K562 (cell line): Measurements from ENCODE around the gene SUPT16H. TPM values are rescaled to one million over a fixed set of nuclear protein-coding genes. Genes with fewer than 3 reads are reported as not detected.
A peak's percentile ranks its signal among the peaks of the same experiment; 100 is the strongest.

Source experiments
- CBX1 ChIP-seq: sonication (generic); IDR thresholded peaks from 2 replicates; pipeline ENCODE4 v1.6.1; 2016; ENCODE audit warnings: antibody characterized with exemption, low read depth, mild to moderate bottlenecking
- CTCFL ChIP-seq: IDR thresholded peaks from 2 replicates; pipeline ENCODE4 v1.6.1; 2011; ENCODE audit warnings: borderline replicate concordance, low read depth, mild to moderate bottlenecking, moderate library complexity, low read length; ENCODE audit not compliant: insufficient read depth, poor library complexity, severe bottlenecking
- GABPA ChIP-seq: fragments of 200-800 bp; sonication (Bioruptor generic); conservative IDR thresholded peaks from 2 replicates; pipeline ENCODE4 v1.6.1; 2016; ENCODE audit warnings: low read depth, missing genetic modification characterization, missing compliant biosample characterization
- HES1 ChIP-seq: fragments of 450-650 bp; IDR thresholded peaks from 2 replicates; pipeline ENCODE4 v1.6.1; 2016; ENCODE audit warnings: low read depth, mild to moderate bottlenecking, moderate library complexity
- IFI16 ChIP-seq: fragments of 250-450 bp; sonication (Bioruptor Pico); IDR thresholded peaks from 2 replicates; pipeline ENCODE4 v2.1.2; 2022; ENCODE audit warnings: mild to moderate bottlenecking, inconsistent platforms
- L3MBTL2 ChIP-seq: fragments of 450-650 bp; IDR thresholded peaks from 2 replicates; pipeline ENCODE4 v1.6.1; 2016; ENCODE audit warnings: mild to moderate bottlenecking, moderate library complexity
- LCOR ChIP-seq: sonication (generic); formaldehyde crosslinking; IDR thresholded peaks from 2 replicates; pipeline ENCODE4 v1.8.0; 2022; ENCODE audit warnings: mild to moderate bottlenecking, missing genetic modification reagents
- MITF ChIP-seq: IDR thresholded peaks from 2 replicates; pipeline ENCODE4 v1.6.1; 2014; ENCODE audit warnings: antibody characterized with exemption
- MTA3 ChIP-seq: fragments of 450-650 bp; formaldehyde crosslinking; IDR thresholded peaks from 2 replicates; pipeline ENCODE4 v1.6.1; 2017; ENCODE audit warnings: mild to moderate bottlenecking, borderline replicate concordance
- NCOR1 ChIP-seq: fragments of 450-650 bp; IDR thresholded peaks from 2 replicates; pipeline ENCODE4 v1.6.1; 2016; ENCODE audit warnings: mild to moderate bottlenecking, moderate library complexity
- NFATC3 ChIP-seq: fragments of 450-650 bp; IDR thresholded peaks from 2 replicates; pipeline ENCODE4 v1.6.1; 2017; ENCODE audit warnings: mild to moderate bottlenecking
- NR2C2 ChIP-seq, 2 experiments: fragments of 200-800 bp in 1 of 2; sonication (Bioruptor generic) in 1 of 2; sonication (generic) in 1 of 2; formaldehyde crosslinking in 1 of 2; IDR thresholded peaks; 2 replicates each; pipeline versions ENCODE4 v1.6.1 to v1.8.0; 2016 to 2022; ENCODE audit warnings: mild to moderate bottlenecking in 1 of 2, missing compliant biosample characterization in 1 of 2, missing genetic modification characterization in 1 of 2, missing genetic modification reagents in 1 of 2
- PCBP2 ChIP-seq: fragments of 200-400 bp; formaldehyde crosslinking; IDR thresholded peaks from 2 replicates; pipeline ENCODE4 v1.6.1; 2018; ENCODE audit warnings: low read length, low read depth, mild to moderate bottlenecking, moderate library complexity; ENCODE audit not compliant: poor library complexity, severe bottlenecking
- PHF21A ChIP-seq: fragments of 450-650 bp; IDR thresholded peaks from 2 replicates; pipeline ENCODE4 v1.6.1; 2017; ENCODE audit warnings: low read depth, borderline replicate concordance
- PML ChIP-seq: IDR thresholded peaks from 2 replicates; pipeline ENCODE4 v1.6.1; 2012; ENCODE audit warnings: low read length, inconsistent platforms
- POLR2AphosphoS5 ChIP-seq: IDR thresholded peaks from 2 replicates; pipeline ENCODE4 v1.6.1; 2011; ENCODE audit warnings: mild to moderate bottlenecking, low read depth, low read length, moderate library complexity; ENCODE audit not compliant: control insufficient read depth, insufficient read depth
- POLR2B ChIP-seq: fragments of 450-650 bp; IDR thresholded peaks from 2 replicates; pipeline ENCODE4 v1.6.1; 2018; ENCODE audit warnings: low read depth; ENCODE audit not compliant: partially characterized antibody
- POLR2G ChIP-seq: fragments of 200-400 bp; formaldehyde crosslinking; IDR thresholded peaks from 2 replicates; pipeline ENCODE4 v1.6.1; 2017; ENCODE audit warnings: low read depth, mild to moderate bottlenecking, antibody characterized with exemption, low read length, moderate library complexity
- POLR2H ChIP-seq: IDR thresholded peaks from 2 replicates; pipeline ENCODE4 v1.6.1; 2016; ENCODE audit warnings: missing genetic modification characterization, low read depth, mild to moderate bottlenecking, control low read depth, missing compliant biosample characterization, moderate library complexity
- RBFOX2 ChIP-seq: fragments of 200-400 bp; formaldehyde crosslinking; IDR thresholded peaks from 2 replicates; pipeline ENCODE4 v1.6.1; 2017; ENCODE audit warnings: low read depth, mild to moderate bottlenecking, low read length, moderate library complexity
- RBM22 ChIP-seq: fragments of 200-400 bp; formaldehyde crosslinking; IDR thresholded peaks from 2 replicates; pipeline ENCODE4 v1.6.1; 2018; ENCODE audit warnings: low read length, low read depth; ENCODE audit not compliant: poor library complexity, severe bottlenecking
- SOX6 ChIP-seq: fragments of 450-650 bp; IDR thresholded peaks from 2 replicates; pipeline ENCODE4 v1.6.1; 2014; ENCODE audit warnings: mild to moderate bottlenecking
- SUPT5H ChIP-seq: fragments of 450-650 bp; IDR thresholded peaks from 2 replicates; pipeline ENCODE4 v1.6.1; 2016
- U2AF1 ChIP-seq: fragments of 200-400 bp; formaldehyde crosslinking; optimal IDR thresholded peaks from 2 replicates; pipeline ENCODE3; 2017; ENCODE audit warnings: mild to moderate bottlenecking, low read depth, low read length, moderate library complexity
- ZZZ3 ChIP-seq: fragments of 450-650 bp; IDR thresholded peaks from 2 replicates; pipeline ENCODE4 v1.6.1; 2016; ENCODE audit warnings: antibody characterized with exemption, mild to moderate bottlenecking, moderate library complexity
- polyA plus RNA-seq, 8 experiments: library from polyadenylated mRNA; depleted of rRNA in 4 of 8; stranded (reverse) in 5 of 8; unstranded in 3 of 8; fragments of >200 nt; fragmentation: Nextera tagmentation in 2 of 8; fragmentation: Illumina TruSeq in 1 of 8; extraction: Ambion mirVana in 2 of 8; extraction: Trizol in 1 of 8; gene quantifications; 2 replicates each; pipeline versions ENCODE4 v1.2.1 to v1.2.3, GENCODE V29; 2011 to 2014; ENCODE audit warnings: inconsistent platforms in 1 of 8, missing spikeins in 1 of 8
- total RNA-seq, 7 experiments: library from RNA; depleted of rRNA in 6 of 7; stranded (reverse); fragments of >200 nt in 6 of 7; fragmentation: Illumina TruSeq in 2 of 7; extraction: Trizol in 2 of 7; gene quantifications; 2 replicates each; pipeline versions ENCODE4 v1.2.1 to v1.2.3, GENCODE V29; 2011 to 2021; ENCODE audit warnings: low replicate concordance in 1 of 7

SUPT16H gene
- total and polyA plus RNA-seq, 9 of the 15 experiments (the other 6 are each of a cell fraction or from before 2014, with no cell fraction given): 75.4 to 152 (median 105) TPM

- TF ChIP-seq POLR2G: peak; percentile 82
- TF ChIP-seq LCOR: no peak; the same call in 1 of the 2 replicates
- TF ChIP-seq IFI16 (CRISPR knock-in tag): no peak
- 0 out of 2 replicates have a peak, but pooled peaks have one; percentile 34 for TF ChIP-seq MTA3
- TF ChIP-seq PHF21A: 0 out of 2 replicates have a peak, but pooled peaks have one; percentile 23
- TF ChIP-seq L3MBTL2: peak; percentile 81
- no peak for TF ChIP-seq CTCFL
- TF ChIP-seq RBM22: no peak
- peak; percentile 99 for TF ChIP-seq GABPA (tag)
- no peak for TF ChIP-seq U2AF1
- TF ChIP-seq SOX6: 0 out of 2 replicates have a peak, but pooled peaks have one; percentile 39
- peak; percentile 72 for TF ChIP-seq POLR2H (tag)
- TF ChIP-seq PML: peak; percentile 51; the same call in 1 of the 2 replicates
- peak; percentile 60; the same call in 1 of the 2 replicates for TF ChIP-seq HES1
- TF ChIP-seq NR2C2 (CRISPR knock-in tag; IDR thresholded peaks at IDR 0.05): peak; percentile 96
- peak; percentile 100 for TF ChIP-seq NR2C2 (tag; IDR thresholded peaks at IDR 0.05)
- no peak for TF ChIP-seq PCBP2
- 0 out of 2 replicates have a peak, but pooled peaks have one; percentile 43 for TF ChIP-seq MITF
- no peak for TF ChIP-seq ZZZ3
- TF ChIP-seq RBFOX2: peak; percentile 79
- TF ChIP-seq POLR2AphosphoS5: 0 out of 2 replicates have a peak, but pooled peaks have one; percentile 56
- peak; percentile 34; the same call in 1 of the 2 replicates for TF ChIP-seq NCOR1
- peak; percentile 46; the same call in 1 of the 2 replicates for TF ChIP-seq NFATC3
- peak; percentile 39 for TF ChIP-seq POLR2B
- TF ChIP-seq CBX1: no peak
- TF ChIP-seq SUPT5H: peak; percentile 71
Measured at GRCh38 chr14:21383848-21384493, at the start of gene SUPT16H (continued).
